Measurements from ENCODE around the gene PDGFC.
"Not testable (repeated sequence)": the region's sequence is repeated elsewhere in the genome, so short reads cannot be mapped to it uniquely, and the experiment has no call there.

Gene PDGFC

GRCh38 chr4:156896527-156896926 is 75.1 kb downstream of the PDGFC start:
- no peak for DNase-seq

GRCh38 chr4:156894234-156894633 is 77.4 kb downstream of the PDGFC start:
- DNase-seq: no peak

DNA sequence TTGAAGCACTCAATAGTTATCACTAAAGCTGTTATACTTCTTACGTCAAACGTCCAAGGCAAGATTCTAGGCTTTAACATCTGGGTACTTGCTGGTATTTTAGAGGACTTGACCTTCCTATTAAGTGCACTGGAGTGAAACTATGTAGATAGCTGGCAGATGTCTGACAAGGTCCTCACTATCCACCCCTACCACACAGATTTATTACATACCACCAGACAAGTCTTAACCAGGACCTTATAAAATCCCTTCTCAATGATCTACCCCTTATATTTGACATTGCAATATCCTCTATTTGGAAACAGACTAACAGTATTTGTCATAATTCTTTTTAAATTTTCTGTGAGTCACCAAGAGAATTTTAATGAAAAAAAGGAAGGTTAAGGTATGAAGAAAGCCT is 78.8 kb downstream of the PDGFC start:
- peak; percentile 28 for DNase-seq

DNA sequence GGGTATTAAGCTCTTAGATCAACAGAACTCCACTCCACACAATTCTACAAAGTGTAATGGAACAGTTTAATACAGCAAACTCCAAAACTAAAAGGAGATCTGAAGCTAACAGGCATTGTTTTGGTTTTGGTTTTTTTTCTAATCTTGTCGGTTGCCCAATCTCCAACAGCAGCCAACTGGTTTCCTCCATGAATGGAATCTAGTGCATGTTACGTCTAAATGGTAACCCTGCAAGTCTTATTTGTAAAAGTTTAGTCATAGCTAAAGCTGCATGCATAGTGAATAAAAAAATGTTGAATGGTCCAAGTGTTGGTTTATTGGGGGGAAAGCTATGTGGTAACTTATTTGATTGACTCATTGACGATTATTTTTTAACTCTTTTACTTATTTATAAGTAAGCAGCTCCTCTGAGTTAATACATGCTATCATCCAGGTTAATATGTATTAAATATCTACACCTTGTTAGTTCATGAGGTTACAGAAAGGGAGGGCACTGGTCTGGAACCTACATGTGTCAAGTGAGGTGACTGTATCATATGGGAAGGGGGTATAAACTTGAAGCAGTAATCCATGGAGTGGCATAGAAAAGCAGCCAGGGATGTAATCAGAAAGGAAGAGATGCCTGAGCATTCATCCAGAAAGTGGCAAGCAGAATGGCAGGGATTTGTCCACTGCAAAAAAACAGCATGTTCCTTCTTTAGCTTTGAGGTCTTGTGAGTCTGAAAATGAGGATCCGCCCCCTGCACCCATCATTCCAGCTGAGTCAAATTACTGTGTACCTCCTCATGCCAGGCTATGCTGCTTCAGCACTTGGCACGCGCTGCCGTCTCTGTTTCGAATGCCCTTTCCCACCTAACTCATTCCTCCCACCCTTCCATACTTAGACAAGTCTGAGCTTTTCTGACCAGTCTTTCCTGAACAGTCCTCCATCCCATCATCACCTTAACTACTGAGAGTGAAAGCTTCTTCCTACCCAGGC is 81.7 kb downstream of the PDGFC start:
- peak; percentile 66 for DNase-seq

DNA sequence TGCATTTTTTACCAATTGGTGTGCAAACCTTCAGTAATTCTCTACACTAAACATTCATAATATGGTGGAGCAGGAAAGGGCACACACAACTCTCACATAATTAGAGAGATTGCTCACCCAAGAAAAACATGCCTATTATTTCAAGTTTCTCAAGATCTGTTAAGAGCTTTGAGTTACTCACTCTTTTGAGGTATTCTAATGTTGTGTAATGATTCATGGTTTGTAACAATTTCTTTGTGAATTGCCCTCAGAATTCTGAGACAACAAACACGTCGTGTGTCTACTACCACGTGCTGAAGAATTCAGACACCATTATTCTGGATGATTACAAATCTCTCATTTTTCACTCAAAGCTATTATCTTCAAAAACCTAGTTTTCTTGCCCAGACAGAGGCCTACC is 82.8 kb downstream of the PDGFC start:
- DNase-seq: peak; percentile 27

- DNase-seq: peak; percentile 19
These were observed 85.1 kb downstream of the PDGFC start for GRCh38 chr4:156886481-156886880.

DNA sequence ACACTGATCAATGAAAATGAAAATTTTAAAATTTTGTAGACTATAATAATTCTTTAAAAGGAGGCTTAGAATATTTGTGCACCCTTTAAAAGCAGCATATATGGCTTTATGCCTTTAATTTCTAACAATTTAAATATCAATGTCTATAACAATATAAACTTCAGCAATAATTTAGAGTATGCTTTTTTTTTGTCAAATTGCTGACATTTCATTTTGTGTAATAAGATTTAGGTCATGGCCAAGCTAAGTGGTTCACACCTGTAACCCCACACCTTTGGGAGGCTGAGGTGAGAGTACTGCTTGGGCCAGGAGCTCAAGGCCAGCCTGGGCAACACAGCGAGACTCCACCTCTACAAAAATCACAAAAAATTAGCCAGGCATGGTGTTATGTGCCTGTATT is 86.2 kb downstream of the PDGFC start:
- DNase-seq: no peak

- no peak for DNase-seq
These were observed 87.4 kb downstream of the PDGFC start for GRCh38 chr4:156884183-156884582.

GRCh38 chr4:156875704-156876103 is 95.9 kb downstream of the PDGFC start:
- no peak for DNase-seq

DNA sequence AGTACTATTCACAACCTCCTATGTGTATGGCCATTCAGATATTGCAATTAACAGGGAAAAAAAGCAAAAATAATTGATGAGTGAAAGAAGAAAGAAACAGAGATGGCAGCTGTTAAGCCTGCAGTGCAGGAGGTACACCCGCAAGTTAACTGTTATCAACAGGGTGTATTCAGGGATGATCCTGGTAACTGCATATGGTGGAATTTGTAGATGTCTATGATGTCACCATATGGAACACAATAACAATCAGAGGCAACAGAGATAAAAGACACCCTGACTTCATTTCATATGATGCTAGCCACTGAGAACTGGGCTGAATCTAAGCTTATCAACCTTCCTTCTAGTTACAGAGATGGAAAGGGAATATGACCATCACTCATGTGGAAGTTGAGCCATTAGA is 96.5 kb downstream of the PDGFC start:
- no peak for DNase-seq

DNA sequence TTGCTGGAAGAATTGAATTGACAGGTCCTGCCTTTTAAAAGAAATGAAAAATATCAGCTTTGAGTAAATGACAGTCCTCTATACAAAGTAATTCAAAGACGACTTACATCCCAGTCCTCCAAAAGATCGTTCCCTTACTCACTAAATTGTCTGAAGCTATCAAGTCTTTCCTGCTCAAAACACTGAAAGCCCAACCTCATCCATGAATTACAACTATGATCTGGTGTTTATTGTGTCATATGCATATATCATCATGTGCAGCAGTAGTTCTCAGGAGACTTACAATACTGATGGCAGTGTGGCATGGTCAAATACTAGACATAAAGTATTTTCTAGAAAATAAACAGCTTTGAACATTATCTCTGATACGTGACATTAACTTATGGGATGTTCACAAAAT is 97.8 kb downstream of the PDGFC start:
- no peak for DNase-seq

- no peak for DNase-seq
These were observed 100.7 kb downstream of the PDGFC start for GRCh38 chr4:156870861-156871260.

GRCh38 chr4:156870131-156870530 is 101.5 kb downstream of the PDGFC start:
- DNase-seq: no peak

GRCh38 chr4:156866088-156866487 is 105.5 kb downstream of the PDGFC start:
- DNase-seq: not testable (repeated sequence)

DNA sequence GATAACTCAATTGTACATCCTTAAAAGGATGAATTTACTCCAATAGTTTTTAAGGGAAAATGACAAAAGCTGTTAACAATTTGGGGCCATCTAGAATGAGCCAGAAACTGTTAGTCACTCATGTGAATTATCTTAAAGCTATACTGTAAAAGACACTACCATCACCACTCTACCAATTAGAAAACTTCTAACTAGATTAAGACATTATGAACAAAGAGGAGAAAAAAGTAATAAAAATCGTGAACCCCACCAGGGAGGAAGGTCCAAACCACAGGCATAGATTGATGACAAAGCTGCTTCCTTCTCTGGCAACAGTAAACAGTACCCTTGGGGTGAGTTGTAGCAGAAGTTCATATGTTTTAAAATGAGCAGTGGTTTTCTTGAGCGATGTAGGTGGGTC is 106.1 kb downstream of the PDGFC start:
- no peak for DNase-seq

DNA sequence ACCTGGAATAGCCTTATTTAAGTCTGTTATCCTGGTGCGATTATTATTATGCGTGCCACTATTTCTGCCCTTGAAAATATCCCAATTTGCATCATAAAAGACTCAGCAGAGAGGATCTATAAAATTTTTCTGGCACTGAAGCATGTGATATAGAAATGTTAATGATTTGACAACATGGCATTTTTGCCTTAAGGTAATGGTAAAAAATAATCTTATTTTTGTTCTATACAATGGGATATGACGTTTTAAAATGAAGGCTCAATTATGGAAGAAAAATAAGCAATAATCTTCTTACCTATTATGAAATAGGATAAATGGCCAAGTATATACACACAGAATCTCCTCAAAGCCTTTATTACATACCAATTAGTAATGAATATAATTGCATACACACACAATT is 113.5 kb downstream of the PDGFC start:
- DNase-seq: no peak

DNA sequence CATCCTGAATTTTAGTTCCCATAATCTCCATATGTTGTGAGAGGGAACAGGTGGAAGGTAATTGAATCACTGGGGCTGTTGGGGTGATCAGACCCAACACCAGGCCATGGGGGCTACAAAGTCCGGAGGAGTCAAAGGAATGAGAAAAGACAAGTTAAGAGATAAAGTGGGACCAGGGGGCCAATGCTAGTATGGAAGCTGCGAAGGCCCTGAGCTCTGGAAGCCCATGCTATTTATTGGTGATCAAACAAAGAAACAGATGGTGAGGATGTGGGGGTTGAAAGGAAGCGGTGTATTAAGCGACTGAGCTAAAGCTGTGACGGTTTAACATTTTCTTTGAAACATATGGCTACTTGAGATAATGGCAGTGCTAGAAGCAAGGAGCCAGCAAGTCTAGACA is 132.8 kb downstream of the PDGFC start:
- no peak for DNase-seq

- no peak for DNase-seq
These were observed 133.8 kb downstream of the PDGFC start for GRCh38 chr4:156837625-156838345.

DNA sequence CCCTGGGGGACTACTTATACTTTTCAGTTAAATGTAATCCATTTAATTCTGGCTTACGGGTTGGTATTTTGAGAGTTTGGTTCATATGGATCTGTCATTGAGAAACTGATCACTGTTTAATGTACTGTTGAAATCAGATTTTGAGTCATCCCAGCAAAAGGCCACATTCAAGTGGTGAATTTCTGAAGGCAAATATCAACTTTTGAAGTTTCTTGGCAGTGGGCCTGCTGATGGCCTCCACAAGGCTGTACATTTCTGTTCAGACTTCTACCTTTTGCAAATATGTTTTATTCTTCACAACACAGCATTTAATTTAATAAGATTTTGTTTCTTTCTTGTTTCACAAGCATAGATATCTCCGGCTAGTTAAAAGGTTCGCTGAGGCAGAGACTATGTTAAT is 138.7 kb downstream of the PDGFC start:
- no peak for DNase-seq

GRCh38 chr4:156830351-156830750 is 141.2 kb downstream of the PDGFC start:
- peak; percentile 55 for DNase-seq

DNA sequence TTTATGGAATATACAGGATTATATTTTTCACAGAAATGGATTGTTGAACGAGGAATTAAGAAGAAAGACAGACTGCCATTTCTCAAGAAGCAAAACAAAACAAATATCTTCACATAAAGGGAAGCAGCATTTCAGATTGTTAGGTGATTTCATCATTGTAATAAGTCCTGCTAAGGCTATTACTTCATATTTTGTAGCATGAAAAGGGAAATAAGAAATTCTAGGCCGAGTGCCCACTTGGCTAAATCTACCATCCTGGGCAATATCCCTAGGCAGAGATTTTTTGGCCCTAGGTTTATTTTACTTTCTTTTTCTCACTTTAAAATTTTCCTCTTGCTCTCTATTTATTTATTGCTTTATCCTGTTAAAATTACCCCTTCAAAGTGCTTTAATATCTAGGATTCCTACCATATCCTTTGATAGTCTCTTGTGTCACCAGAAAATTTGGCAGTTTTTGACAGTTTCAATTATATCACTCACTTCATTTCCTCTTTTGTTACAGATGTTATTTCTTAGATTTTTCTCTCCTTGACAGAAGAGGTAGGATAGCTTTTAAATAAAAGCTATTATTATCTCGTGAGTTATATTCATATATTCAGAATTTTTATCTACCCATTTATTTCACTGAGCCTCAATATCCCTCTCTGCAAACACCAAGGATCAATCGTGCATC is 142.3 kb downstream of the PDGFC start:
- peak; percentile 76 for DNase-seq

GRCh38 chr4:156827519-156827918 is 144.1 kb downstream of the PDGFC start:
- DNase-seq: no peak

- DNase-seq: no peak
These were observed 146.5 kb downstream of the PDGFC start for GRCh38 chr4:156825074-156825473.

All from suppressor macrophage treated with lipopolysaccharide for 4 hours (primary cell).